A549 (cell line): ENCODE measurements around the gene NOP9. TPM values are rescaled to one million over a fixed set of nuclear protein-coding genes. Genes with fewer than 3 reads are reported as not detected.

Experiments used
- ATAC-seq, 2 experiments: fragments of 200-7000 bp in 1 of 2; fragments of >200 bp in 1 of 2; cut with Nextera tagmentation in 1 of 2; cut with Tn5 transposase in 1 of 2; 3 replicates each; pipeline versions ENCODE4 v1.8.0 to v1.9.1; 2018 to 2020; ENCODE audit warnings: mild to moderate bottlenecking in 1 of 2, moderate library complexity in 1 of 2
- CTCF ChIA-PET: fragments of 300-600 bp; sonication (Branson Sonifier 250); formaldehyde crosslinking; extraction: SDS; loops from one replicate; lab custom pipeline; 2021; ENCODE audit warnings: antibody characterized with exemption, inconsistent platforms; lab: Yijun Ruan, JAX
- POLR2A ChIA-PET: fragments of 350-600 bp; formaldehyde crosslinking; extraction: SDS; loops from one replicate; lab custom pipeline; 2021; ENCODE audit warnings: antibody characterized with exemption, inconsistent platforms; lab: Yijun Ruan, JAX
- DNase-seq, 2 experiments: peaks; one replicate each; pipeline versions ENCODE4 v3.0.0 to v3.0.0-alpha.2; 2011 to 2016; ENCODE audit warnings: low read depth in 1 of 2, low spot score in 1 of 2
- FAIRE-seq: peaks from 2 replicates; lab custom pipeline; 2011; peaks lifted over from hg19 to GRCh38; lab: Jason Lieb, UNC
- H3K27ac ChIP-seq, 2 experiments: fragments of >200 bp; sonication (Bioruptor Twin); formaldehyde crosslinking; 3 replicates each; pipeline ENCODE4 v1.5.1; 2016 to 2017
- H3K4me1 ChIP-seq: fragments of >200 bp; sonication (Bioruptor Twin); formaldehyde crosslinking; 3 replicates; pipeline ENCODE4 v1.6.1; 2016
- H3K4me2 ChIP-seq: fragments of >200 bp; sonication (Bioruptor Twin); formaldehyde crosslinking; 3 replicates; pipeline ENCODE4 v1.6.1; 2016
- H3K4me3 ChIP-seq: fragments of >200 bp; sonication (Bioruptor Twin); formaldehyde crosslinking; 3 replicates; pipeline ENCODE4 v1.5.1; 2016
- H3K9me3 ChIP-seq: fragments of >200 bp; sonication (Bioruptor Twin); formaldehyde crosslinking; 3 replicates; pipeline ENCODE4 v1.6.1; 2016
- CHD2 ChIP-seq: fragments of 150-350 bp; IDR thresholded peaks from 2 replicates; pipeline ENCODE4 v1.6.1; 2014; ENCODE audit warnings: low read length; ENCODE audit not compliant: partially characterized antibody
- EHF ChIP-seq: fragments of 250-450 bp; sonication (Bioruptor Pico); IDR thresholded peaks from 2 replicates; pipeline ENCODE4 v1.5.0; 2020; ENCODE audit warnings: mild to moderate bottlenecking
- FOSB ChIP-seq: fragments of 250-450 bp; sonication (Bioruptor Pico); IDR thresholded peaks from 2 replicates; pipeline ENCODE4 v1.5.0; 2020; ENCODE audit warnings: mild to moderate bottlenecking, moderate library complexity
- FOSL2 ChIP-seq, 2 experiments: fragments of 450-650 bp in 1 of 2; fragments of >200 bp in 1 of 2; sonication (Bioruptor Twin) in 1 of 2; formaldehyde crosslinking; IDR thresholded peaks; 2 replicates each; pipeline versions ENCODE4 v1.5.0 to v1.6.1; 2016 to 2020; ENCODE audit warnings: mild to moderate bottlenecking in 1 of 2, moderate library complexity in 1 of 2
- FOXS1 ChIP-seq: fragments of 250-450 bp; sonication (Bioruptor Pico); IDR thresholded peaks from 2 replicates; pipeline ENCODE4 v1.5.0; 2020; ENCODE audit warnings: mild to moderate bottlenecking, moderate library complexity
- HOXA7 ChIP-seq: fragments of 250-450 bp; sonication (Bioruptor Pico); IDR thresholded peaks from 2 replicates; pipeline ENCODE4 v1.5.0; 2020; ENCODE audit warnings: mild to moderate bottlenecking, moderate library complexity
- HOXB13 ChIP-seq: fragments of 250-450 bp; sonication (Bioruptor Pico); IDR thresholded peaks from 2 replicates; pipeline ENCODE4 v1.5.0; 2020; ENCODE audit warnings: low read depth, mild to moderate bottlenecking, moderate library complexity
- JUN ChIP-seq, 2 experiments: fragments of >200 bp; sonication (Bioruptor Twin); formaldehyde crosslinking; IDR thresholded peaks; 2 replicates in 1 of 2; 3 replicates in 1 of 2; pipeline ENCODE4 v1.6.1; 2016 to 2017
- JUNB ChIP-seq: fragments of >200 bp; sonication (Bioruptor Twin); formaldehyde crosslinking; IDR thresholded peaks from 2 replicates; pipeline ENCODE4 v1.6.1; 2016
- KDM5A ChIP-seq: fragments of 200-600 bp; sonication (generic); IDR thresholded peaks from 2 replicates; pipeline ENCODE4 v1.6.1; 2016; ENCODE audit warnings: antibody characterized with exemption, mild to moderate bottlenecking
- MYC ChIP-seq: IDR thresholded peaks from 2 replicates; pipeline ENCODE4 v1.6.1; 2012; ENCODE audit warnings: mild to moderate bottlenecking, inconsistent platforms, low read length, improper control_type of control experiment, borderline replicate concordance
- NFE2L2 ChIP-seq: fragments of 150-350 bp; conservative IDR thresholded peaks from 2 replicates; pipeline ENCODE4 v1.6.1; 2014; ENCODE audit warnings: low read length
- NPAS2 ChIP-seq: fragments of 250-450 bp; sonication (Bioruptor Pico); IDR thresholded peaks from 2 replicates; pipeline ENCODE4 v1.8.0; 2022; ENCODE audit warnings: mild to moderate bottlenecking, moderate library complexity, borderline replicate concordance
- PBX3 ChIP-seq: IDR thresholded peaks from 2 replicates; pipeline ENCODE4 v1.6.1; 2012
- PHF8 ChIP-seq: fragments of 200-600 bp; sonication (generic); IDR thresholded peaks from 2 replicates; pipeline ENCODE4 v1.6.1; 2016; ENCODE audit warnings: low read depth, mild to moderate bottlenecking, antibody characterized with exemption, moderate library complexity, borderline replicate concordance
- POLR2A ChIP-seq: IDR thresholded peaks from 2 replicates; pipeline ENCODE4 v1.6.1; 2012; ENCODE audit warnings: mild to moderate bottlenecking, low read length
- POLR2AphosphoS2 ChIP-seq: conservative IDR thresholded peaks from 2 replicates; pipeline ENCODE4 v1.6.1; 2012; ENCODE audit warnings: low read length, improper control_type of control experiment, inconsistent platforms
- RARB ChIP-seq: fragments of 250-450 bp; sonication (Bioruptor Pico); IDR thresholded peaks from 2 replicates; pipeline ENCODE4 v1.8.0; 2021; ENCODE audit warnings: mild to moderate bottlenecking, moderate library complexity
- RCOR1 ChIP-seq: fragments of 150-350 bp; IDR thresholded peaks from 2 replicates; pipeline ENCODE4 v1.6.1; 2014; ENCODE audit warnings: antibody characterized with exemption, low read length, low read depth
- TFCP2L1 ChIP-seq: fragments of 250-450 bp; sonication (Bioruptor Pico); IDR thresholded peaks from 2 replicates; pipeline ENCODE4 v1.5.0; 2021; ENCODE audit warnings: mild to moderate bottlenecking
- USF2 ChIP-seq: fragments of 450-650 bp; IDR thresholded peaks from 2 replicates; pipeline ENCODE4 v1.6.1; 2014; ENCODE audit warnings: antibody characterized with exemption
- ZNF302 ChIP-seq: fragments of 250-450 bp; sonication (Bioruptor Pico); IDR thresholded peaks from 2 replicates; pipeline ENCODE4 v1.9.0; 2021; ENCODE audit warnings: inconsistent platforms, mild to moderate bottlenecking, moderate library complexity
- ZSCAN20 ChIP-seq: fragments of 250-450 bp; sonication (Bioruptor Pico); IDR thresholded peaks from 2 replicates; pipeline ENCODE4 v1.8.0; 2022; ENCODE audit warnings: mild to moderate bottlenecking, moderate library complexity
- WGBS: methylation state at CpG from one replicate; pipeline ENCODE4 v1.1.6; 2017; ENCODE audit errors: missing lambda C conversion rate; 5-methylcytosine and 5-hydroxymethylcytosine counted together
- polyA plus RNA-seq, 4 experiments: library from polyadenylated mRNA; depleted of rRNA in 3 of 4; stranded (reverse); fragments of >200 nt; fragmentation: RNase III in 1 of 4; extraction: RNeasy Plus Mini Kit Qiagen cat#74134 plus additional on column Dnase treatment in 1 of 4; gene quantifications; 2 replicates in 3 of 4; 3 replicates in 1 of 4; pipeline ENCODE4 v1.2.3, GENCODE V29; 2011 to 2017
- TF ChIP-seq, protein P1 (sequence below): fragments of >200 bp; sonication (Bioruptor Twin); formaldehyde crosslinking; IDR thresholded peaks from 3 replicates; pipeline ENCODE4 v1.5.1; 2016
- TF ChIP-seq, protein P2 (sequence below): IDR thresholded peaks from 2 replicates; pipeline ENCODE4 v1.6.1; 2012; ENCODE audit warnings: low read depth, borderline replicate concordance
- TF ChIP-seq, protein P3 (sequence below): fragments of >200 bp; sonication (Bioruptor Twin); formaldehyde crosslinking; IDR thresholded peaks from 2 replicates; pipeline ENCODE4 v1.6.1; 2016

Gene NOP9
- polyA plus RNA-seq, 2 of the 4 experiments (the other 2 are of a cell fraction): 16.5 to 24.5 TPM

DNA sequence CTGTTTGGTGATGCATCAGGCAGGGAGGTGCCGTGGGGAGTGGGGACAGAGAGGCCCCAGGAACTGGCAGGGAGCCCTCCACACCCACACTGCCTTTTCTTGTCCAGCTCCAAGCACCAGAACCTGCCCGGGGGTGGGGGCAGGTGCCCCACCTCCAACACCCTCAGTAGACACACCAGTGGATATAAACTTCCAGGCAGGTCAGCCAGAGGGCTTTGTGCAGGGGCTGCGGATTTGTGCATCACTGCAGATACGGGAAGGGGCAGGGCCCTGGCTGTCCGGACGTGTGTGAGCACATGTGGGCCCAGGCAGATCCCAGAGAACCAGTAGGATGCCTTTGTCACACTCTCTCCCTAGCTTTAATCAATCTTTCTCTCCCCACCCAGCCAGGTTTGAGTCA lies 35.4 kb upstream of the NOP9 start:
- POLR2A ChIA-PET: no interaction called here

GRCh38 chr14:24266344-24267244 lies 33.1 kb upstream of the NOP9 start:
- WGBS: 83% methylated on average over 18 of the region's 18 CpGs
- H3K4me3 ChIP-seq: no peak overlapping the region
- no peaks in the 10 kb centered on the region for H3K4me1 ChIP-seq
- no peak for TF ChIP-seq CHD2
- TF ChIP-seq NFE2L2: no peak
- no peak for TF ChIP-seq FOXS1
- no peak for TF ChIP-seq POLR2A
- no peak for TF ChIP-seq HOXB13 (CRISPR knock-in tag)
- TF ChIP-seq, protein P1, sequence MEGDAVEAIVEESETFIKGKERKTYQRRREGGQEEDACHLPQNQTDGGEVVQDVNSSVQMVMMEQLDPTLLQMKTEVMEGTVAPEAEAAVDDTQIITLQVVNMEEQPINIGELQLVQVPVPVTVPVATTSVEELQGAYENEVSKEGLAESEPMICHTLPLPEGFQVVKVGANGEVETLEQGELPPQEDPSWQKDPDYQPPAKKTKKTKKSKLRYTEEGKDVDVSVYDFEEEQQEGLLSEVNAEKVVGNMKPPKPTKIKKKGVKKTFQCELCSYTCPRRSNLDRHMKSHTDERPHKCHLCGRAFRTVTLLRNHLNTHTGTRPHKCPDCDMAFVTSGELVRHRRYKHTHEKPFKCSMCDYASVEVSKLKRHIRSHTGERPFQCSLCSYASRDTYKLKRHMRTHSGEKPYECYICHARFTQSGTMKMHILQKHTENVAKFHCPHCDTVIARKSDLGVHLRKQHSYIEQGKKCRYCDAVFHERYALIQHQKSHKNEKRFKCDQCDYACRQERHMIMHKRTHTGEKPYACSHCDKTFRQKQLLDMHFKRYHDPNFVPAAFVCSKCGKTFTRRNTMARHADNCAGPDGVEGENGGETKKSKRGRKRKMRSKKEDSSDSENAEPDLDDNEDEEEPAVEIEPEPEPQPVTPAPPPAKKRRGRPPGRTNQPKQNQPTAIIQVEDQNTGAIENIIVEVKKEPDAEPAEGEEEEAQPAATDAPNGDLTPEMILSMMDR: no peak
- no peak for TF ChIP-seq FOSB (CRISPR knock-in tag)
- TF ChIP-seq ZNF302 (CRISPR knock-in tag): no peak
- TF ChIP-seq NPAS2 (CRISPR knock-in tag): no peak
- no peak for TF ChIP-seq KDM5A
- TF ChIP-seq EHF (CRISPR knock-in tag): no peak
- no peak for TF ChIP-seq TFCP2L1
- TF ChIP-seq, protein P2, sequence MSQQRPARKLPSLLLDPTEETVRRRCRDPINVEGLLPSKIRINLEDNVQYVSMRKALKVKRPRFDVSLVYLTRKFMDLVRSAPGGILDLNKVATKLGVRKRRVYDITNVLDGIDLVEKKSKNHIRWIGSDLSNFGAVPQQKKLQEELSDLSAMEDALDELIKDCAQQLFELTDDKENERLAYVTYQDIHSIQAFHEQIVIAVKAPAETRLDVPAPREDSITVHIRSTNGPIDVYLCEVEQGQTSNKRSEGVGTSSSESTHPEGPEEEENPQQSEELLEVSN: no peak
- TF ChIP-seq, protein P3, sequence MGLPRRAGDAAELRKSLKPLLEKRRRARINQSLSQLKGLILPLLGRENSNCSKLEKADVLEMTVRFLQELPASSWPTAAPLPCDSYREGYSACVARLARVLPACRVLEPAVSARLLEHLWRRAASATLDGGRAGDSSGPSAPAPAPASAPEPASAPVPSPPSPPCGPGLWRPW: no peak
- TF ChIP-seq, all 56 proteins: peak for 0
- Histone ChIP-seq H3K4me2 (no peak overlapping the region), H3K9me3 (no peaks in the 10 kb centered on the region), H3K27ac (no peak overlapping the region)
- FAIRE-seq: no peak
- CTCF ChIA-PET: interaction anchor here (1.1 to 34.0 kb wide), 3 partner anchors 13 to 37 kb away, joined by 4 to 469 read pairs (median 5); partner anchors contain the start of genes CIDEB, DHRS1, LTB4R and LTB4R2
- ATAC-seq: no peak
- no peak for DNase-seq
- POLR2A ChIA-PET: interaction anchor here (0.8 kb wide), 1 partner anchor 24 kb away, joined by 3 read pairs; the partner anchor contains the start of gene TINF2

More for the DNA sequence above, 35.4 kb upstream of the NOP9 start:
- DNase-seq (no peak), FAIRE-seq (no peak), ATAC-seq (no peak)
- CTCF ChIA-PET: interaction anchor here (1.6 to 34.0 kb wide), 3 partner anchors 21 to 173 kb away, joined by 5 to 469 read pairs (median 24); partner anchors contain the start of genes CIDEB, DHRS1, LTB4R and LTB4R2
- H3K27ac ChIP-seq: no peak overlapping the region
- peaks cover 5% of the 10 kb centered on the region for H3K4me1 ChIP-seq
- TF ChIP-seq JUNB (no peak), NFE2L2 (no peak), ZSCAN20 (CRISPR knock-in tag) (no peak), FOSL2 (IDR thresholded peaks at IDR 0.05) (no peak), FOSL2 (CRISPR knock-in tag; IDR thresholded peaks at IDR 0.05) (no peak), PBX3 (no peak), POLR2A (no peak), RARB (CRISPR knock-in tag) (no peak), KDM5A (no peak), MYC (no peak), POLR2AphosphoS2 (no peak), HOXA7 (CRISPR knock-in tag) (no peak), NPAS2 (CRISPR knock-in tag) (no peak), USF2 (no peak), PHF8 (no peak), RCOR1 (no peak), JUN (IDR thresholded peaks at IDR 0.05) (no peak)
- TF ChIP-seq, protein P2: no peak
- no peaks in the 10 kb centered on the region for H3K9me3 ChIP-seq
- 82% methylated on average over 6 of the region's 6 CpGs for WGBS
- H3K4me2 ChIP-seq: no peak overlapping the region
- H3K4me3 ChIP-seq: no peak overlapping the region
